ENCODE measurements around the gene MT2A. TPM values are rescaled to one million over a fixed set of nuclear protein-coding genes. Genes with fewer than 3 reads are reported as not detected.

Gene MT2A
- total RNA-seq, 2 donors from 2014 or later = 20.0 to 211 TPM

DNA sequence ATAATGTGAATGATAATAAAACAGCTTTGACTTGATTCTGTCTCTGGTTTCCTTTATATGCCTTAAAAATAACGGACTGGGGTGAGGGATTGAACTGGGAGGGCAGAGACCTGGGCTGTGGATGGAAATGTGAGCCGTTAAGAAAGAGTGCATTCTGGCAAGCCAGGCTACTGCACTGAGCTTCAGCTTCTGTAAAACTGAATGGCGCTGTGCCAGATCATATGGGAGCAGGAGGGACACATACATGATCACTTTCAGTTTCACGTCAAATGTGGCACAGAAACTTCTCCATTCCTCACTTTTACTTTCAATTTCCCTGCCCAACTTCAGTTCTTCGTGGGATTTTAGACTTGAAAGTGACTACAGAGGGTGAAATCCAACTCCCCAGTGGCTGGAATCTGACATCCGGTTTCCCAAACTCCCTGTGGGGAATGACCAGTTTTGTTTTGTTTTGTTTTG lies 1.1 kb downstream of the MT2A start:
- Histone ChIP-seq H3K9me3 (no peaks in the 10 kb centered on the region), H3K27ac (peak overlapping the region; percentile 91 to 97 (median 92)), H3K36me3 (replicated peaks in 1 of 2; ENCODE audit: insufficient read depth in 1 of 2, low read depth in 2 of 2) (no peaks in the 10 kb centered on the region), H3K27me3 (no peaks in the 10 kb centered on the region), H3K4me1 (peaks cover 46% of the 10 kb centered on the region), H3K4me3 (peak overlapping the region; percentile 10 to 46)
- DNase-seq (peak; percentile 62 to 86 (median 72)), ATAC-seq (peak; percentile 2)
- 0% methylated on average over 6 of the region's 6 CpGs for WGBS, 2 donors
- intact Hi-C loops (cut with DNase I) = loop anchor here (10.0 kb wide), 1 partner anchor 85 kb away; no protein-coding TSS in a partner anchor
- peak in 2 of 7 experiments; percentile 8 to 11 for TF ChIP-seq CTCF (IDR thresholded peaks at IDR 0.05)
- TF ChIP-seq POLR2A (IDR thresholded peaks at IDR 0.05) = peak in 1 of 3 donors; percentile 15

- ATAC-seq = no peak
- intact Hi-C loops (cut with DNase I) = no loop called here
Observed at GRCh38 chr16:56610017-56610608, 1.7 kb downstream of the MT2A start.

DNA sequence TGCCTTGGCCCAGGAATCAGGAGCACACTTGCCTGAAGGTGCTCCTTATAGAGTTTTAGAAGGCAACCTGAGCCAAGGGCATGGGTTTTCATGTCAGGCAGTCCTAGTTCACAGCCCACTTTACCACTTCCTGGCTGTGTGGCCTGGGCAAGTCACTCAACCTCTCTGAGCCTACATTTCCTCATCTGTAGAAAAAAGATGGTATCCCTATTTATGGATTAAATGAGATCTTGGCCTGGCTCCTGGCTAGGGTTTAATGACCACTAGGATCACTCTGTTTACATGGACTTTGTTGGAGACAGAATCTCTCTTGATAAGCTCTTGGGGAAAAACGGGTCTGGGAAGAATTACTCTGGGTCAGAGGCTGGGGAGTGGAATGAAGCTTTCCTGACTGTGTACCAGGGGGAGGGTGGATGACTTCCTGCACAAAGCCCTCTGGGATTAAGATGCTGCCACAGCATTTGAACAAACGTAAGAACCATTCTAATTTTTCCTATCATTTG lies 2.3 kb downstream of the MT2A start:
- intact Hi-C loops (cut with DNase I) = no loop called here
- H3K27me3 ChIP-seq = no peaks in the 10 kb centered on the region
- ATAC-seq (no peak), DNase-seq (no peak)
- peaks cover 46% of the 10 kb centered on the region for H3K4me1 ChIP-seq
- H3K4me3 ChIP-seq = no peak overlapping the region
- 17 to 21% methylated on average over 2 of the region's 2 CpGs for WGBS, 2 donors
- H3K36me3 ChIP-seq (replicated peaks in 1 of 2; ENCODE audit: insufficient read depth in 1 of 2, low read depth in 2 of 2) = no peaks in the 10 kb centered on the region
- no peaks in the 10 kb centered on the region for H3K9me3 ChIP-seq
- TF ChIP-seq POLR2A (IDR thresholded peaks at IDR 0.05) (no peak), CTCF (IDR thresholded peaks at IDR 0.05) (no peak)
- H3K27ac ChIP-seq = peak overlapping the region; percentile 91 to 97 (median 92)

More at GRCh38 chr16:56610017-56610608, 1.7 kb downstream of the MT2A start:
- Histone ChIP-seq H3K4me3 (no peak overlapping the region), H3K36me3 (replicated peaks in 1 of 2; ENCODE audit: insufficient read depth in 1 of 2, low read depth in 2 of 2) (no peaks in the 10 kb centered on the region), H3K4me1 (peaks cover 46% of the 10 kb centered on the region), H3K9me3 (no peaks in the 10 kb centered on the region), H3K27ac (peak overlapping the region; percentile 91 to 97 (median 92)), H3K27me3 (no peaks in the 10 kb centered on the region)
- WGBS, 2 donors = 18 to 23% methylated on average over 7 to 10 of the region's 10 CpGs
- TF ChIP-seq CTCF (IDR thresholded peaks at IDR 0.05) (no peak), POLR2A (IDR thresholded peaks at IDR 0.05) (peak in 2 of 3 donors; percentile 41 to 44)
- peak in 2 of 4 donors; percentile 42 to 60 for DNase-seq

DNA sequence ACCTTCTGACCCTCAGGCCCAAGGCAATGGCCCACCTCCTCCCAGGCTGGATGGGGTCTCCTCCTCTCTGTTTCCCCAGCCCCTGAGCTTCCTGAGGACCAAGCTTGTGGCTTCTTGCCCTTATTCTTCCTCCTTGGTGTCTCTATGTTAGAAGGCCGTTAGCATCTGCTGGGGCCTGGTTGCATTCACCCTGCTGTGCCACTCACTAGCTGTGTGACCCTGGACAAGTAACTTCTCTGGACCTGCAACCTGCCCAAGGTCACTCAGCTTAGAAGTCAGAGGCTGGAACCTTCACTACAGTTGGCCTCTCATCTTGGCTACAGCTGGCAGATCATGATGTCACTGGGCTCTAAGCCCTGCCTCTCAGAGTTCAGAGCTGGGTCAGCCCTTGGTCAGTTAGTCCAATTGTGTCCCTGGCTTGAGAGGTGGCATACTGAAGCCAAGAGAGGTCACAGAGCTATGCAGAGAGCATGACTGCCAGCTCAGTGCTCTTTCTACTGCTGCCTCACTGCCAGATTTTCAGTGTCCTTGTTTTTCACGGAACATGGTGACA lies 3.0 kb downstream of the MT2A start:
- DNase-seq (peak; percentile 60 to 73 (median 67)), ATAC-seq (peak; percentile 19)
- Histone ChIP-seq H3K9me3 (no peaks in the 10 kb centered on the region), H3K36me3 (replicated peaks in 1 of 2; ENCODE audit: insufficient read depth in 1 of 2, low read depth in 2 of 2) (no peaks in the 10 kb centered on the region), H3K27me3 (no peaks in the 10 kb centered on the region), H3K27ac (peak overlapping the region; percentile 91 to 97 (median 92)), H3K4me3 (no peak overlapping the region), H3K4me1 (peaks cover 46% of the 10 kb centered on the region)
- TF ChIP-seq CTCF (IDR thresholded peaks at IDR 0.05) = no peak
- TF ChIP-seq POLR2A (IDR thresholded peaks at IDR 0.05) = no peak
- 33 to 42% methylated on average over 2 of the region's 2 CpGs for WGBS, 2 donors
- intact Hi-C loops (cut with DNase I) = no loop called here
